HG02884 (cell line): Measurements from ENCODE around the gene TNXB.
"Not testable (repeated sequence)": the region's sequence is repeated elsewhere in the genome, so short reads cannot be mapped to it uniquely, and the experiment has no call there.

Experiments
- ATAC-seq: cut with Tn5 transposase; IDR thresholded peaks from one replicate; pipeline ENCODE4 v1.9.1; 2021; ENCODE audit warnings: mild to moderate bottlenecking, moderate library complexity; ENCODE audit not compliant: unreplicated experiment

TNXB gene

DNA sequence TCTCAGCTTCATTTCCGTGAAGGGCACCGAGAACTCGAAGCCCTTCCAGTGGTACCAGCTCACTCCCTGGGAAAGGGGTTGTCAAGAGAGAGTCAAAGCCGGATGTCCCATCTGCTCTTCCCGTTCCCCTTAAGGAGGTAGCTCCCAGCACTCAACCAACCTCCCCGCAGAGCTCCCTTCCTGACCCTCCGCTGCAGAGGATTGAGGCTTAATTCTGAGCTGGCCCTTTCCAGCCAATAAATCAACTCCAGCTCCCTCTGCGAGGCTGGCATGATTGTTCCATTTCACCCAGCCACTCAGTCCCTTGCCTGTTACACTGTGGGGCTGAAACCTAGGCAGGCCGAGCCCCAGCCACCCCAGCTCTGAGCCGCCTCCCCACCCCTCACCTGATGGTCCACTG lies 67.8 kb downstream of the TNXB start:
- ATAC-seq = not testable (repeated sequence)

DNA sequence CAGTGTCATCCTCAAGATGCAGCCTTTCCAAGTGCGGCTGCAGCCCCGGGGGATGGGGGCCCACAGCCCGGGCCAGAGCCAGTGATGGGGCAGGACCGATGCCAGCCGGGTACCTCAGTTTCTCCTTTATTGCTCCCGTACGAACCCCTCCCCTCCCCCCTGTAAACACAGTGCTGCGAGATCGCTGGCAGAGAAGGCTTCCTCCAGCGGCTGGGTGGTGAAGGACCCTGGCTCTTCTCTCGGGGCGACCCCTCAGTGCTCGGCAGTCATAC lies 68.2 kb downstream of the TNXB start:
- ATAC-seq = not testable (repeated sequence)

DNA sequence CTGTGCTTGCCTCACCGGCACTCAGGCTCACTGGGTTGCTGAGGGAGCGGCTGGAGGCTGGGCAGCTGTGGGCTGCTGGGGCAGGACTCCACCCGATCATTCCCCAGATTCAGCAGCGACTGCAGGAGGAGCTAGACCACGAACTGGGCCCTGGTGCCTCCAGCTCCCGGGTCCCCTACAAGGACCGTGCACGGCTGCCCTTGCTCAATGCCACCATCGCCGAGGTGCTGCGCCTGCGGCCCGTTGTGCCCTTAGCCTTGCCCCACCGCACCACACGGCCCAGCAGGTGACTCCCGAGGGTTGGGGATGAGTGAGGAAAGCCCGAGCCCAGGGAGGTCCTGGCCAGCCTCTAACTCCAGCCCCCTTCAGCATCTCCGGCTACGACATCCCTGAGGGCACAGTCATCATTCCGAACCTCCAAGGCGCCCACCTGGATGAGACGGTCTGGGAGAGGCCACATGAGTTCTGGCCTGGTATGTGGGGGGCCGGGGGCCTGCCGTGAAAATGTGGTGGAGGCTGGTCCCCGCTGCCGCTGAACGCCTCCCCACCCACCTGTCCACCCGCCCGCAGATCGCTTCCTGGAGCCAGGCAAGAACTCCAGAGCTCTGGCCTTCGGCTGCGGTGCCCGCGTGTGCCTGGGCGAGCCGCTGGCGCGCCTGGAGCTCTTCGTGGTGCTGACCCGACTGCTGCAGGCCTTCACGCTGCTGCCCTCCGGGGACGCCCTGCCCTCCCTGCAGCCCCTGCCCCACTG lies 68.7 kb downstream of the TNXB start:
- not testable (repeated sequence) for ATAC-seq

DNA sequence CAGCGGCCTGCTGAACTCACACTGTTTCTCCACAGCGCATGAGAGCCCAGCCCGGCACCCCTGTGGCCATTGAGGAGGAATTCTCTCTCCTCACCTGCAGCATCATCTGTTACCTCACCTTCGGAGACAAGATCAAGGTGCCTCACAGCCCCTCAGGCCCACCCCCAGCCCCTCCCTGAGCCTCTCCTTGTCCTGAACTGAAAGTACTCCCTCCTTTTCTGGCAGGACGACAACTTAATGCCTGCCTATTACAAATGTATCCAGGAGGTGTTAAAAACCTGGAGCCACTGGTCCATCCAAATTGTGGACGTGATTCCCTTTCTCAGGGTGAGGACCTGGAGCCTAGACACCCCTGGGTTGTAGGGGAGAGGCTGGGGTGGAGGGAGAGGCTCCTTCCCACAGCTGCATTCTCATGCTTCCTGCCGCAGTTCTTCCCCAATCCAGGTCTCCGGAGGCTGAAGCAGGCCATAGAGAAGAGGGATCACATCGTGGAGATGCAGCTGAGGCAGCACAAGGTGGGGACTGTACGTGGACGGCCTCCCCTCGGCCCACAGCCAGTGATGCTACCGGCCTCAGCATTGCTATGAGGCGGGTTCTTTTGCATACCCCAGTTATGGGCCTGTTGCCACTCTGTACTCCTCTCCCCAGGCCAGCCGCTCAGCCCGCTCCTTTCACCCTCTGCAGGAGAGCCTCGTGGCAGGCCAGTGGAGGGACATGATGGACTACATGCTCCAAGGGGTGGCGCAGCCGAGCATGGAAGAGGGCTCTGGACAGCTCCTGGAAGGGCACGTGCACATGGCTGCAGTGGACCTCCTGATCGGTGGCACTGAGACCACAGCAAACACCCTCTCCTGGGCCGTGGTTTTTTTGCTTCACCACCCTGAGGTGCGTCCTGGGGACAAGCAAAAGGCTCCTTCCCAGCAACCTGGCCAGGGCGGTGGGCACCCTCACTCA lies 69.5 kb downstream of the TNXB start:
- ATAC-seq = not testable (repeated sequence)

DNA sequence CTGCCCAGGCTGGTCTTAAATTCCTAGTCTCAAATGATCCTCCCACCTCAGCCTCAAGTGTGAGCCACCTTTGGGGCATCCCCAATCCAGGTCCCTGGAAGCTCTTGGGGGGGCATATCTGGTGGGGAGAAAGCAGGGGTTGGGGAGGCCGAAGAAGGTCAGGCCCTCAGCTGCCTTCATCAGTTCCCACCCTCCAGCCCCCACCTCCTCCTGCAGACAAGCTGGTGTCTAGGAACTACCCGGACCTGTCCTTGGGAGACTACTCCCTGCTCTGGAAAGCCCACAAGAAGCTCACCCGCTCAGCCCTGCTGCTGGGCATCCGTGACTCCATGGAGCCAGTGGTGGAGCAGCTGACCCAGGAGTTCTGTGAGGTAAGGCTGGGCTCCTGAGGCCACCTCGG lies 70.3 kb downstream of the TNXB start:
- not testable (repeated sequence) for ATAC-seq

DNA sequence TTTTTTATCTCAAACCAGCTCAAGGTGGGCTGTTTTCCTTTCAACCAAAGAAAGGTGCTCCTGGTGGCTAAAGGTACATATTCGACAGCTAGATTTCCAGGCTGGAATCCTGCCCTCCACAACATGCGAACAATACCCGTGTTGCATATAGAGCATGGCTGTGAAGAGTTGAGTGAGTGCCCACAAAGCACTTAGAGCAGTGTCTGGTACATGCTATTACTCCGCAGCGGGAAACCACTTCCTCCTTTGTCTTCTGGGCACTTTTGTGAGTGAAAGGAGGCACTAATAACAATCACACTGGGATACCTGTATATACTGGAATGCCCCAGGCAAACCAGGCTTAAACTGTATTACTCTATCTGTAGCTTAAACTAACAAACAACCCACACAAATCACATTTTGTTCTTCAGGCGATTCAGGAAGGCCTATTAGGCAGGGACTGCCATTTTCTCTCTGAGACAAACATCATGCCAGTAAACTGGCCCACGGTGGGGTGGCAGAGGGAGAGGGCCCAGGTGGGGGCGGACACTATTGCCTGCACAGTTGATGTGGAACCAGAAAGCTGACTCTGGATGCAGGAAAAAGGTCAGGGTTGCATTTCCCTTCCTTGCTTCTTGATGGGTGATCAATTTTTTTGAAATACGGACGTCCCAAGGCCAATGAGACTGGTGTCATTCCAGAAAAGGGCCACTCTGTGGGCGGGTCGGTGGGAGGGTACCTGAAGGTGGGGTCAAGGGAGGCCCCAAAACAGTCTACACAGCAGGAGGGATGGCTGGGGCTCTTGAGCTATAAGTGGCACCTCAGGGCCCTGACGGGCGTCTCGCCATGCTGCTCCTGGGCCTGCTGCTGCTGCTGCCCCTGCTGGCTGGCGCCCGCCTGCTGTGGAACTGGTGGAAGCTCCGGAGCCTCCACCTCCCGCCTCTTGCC lies 71.3 kb downstream of the TNXB start, which contains the start of gene CYP21A2:
Gene CYP21A2, plus strand, starts transcription at position 818 of the 927 bp plus-strand sequence. Its CDS starts 8 bp downstream, at position 826.
- ATAC-seq = not testable (repeated sequence)

DNA sequence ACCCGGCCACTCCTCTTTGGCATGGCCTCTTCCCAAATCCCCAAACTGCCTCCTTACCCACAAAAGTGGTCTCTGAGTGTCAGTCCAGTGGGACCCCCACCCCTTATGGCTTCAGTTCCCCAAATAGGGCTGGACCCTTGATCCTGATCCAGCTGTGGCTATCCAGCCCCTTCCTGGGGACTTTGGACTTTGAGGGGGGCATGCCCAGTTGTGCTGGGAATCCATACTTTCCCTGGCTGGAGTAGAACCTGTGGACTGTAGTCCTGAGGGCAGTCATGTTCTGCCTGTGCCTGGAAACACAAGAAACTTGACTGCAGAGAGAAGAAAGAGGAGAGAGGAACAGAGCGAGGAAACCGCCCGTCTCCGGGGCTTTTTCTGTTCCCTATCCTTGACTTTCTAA lies 72.0 kb downstream of the TNXB start:
- not testable (repeated sequence) for ATAC-seq

DNA sequence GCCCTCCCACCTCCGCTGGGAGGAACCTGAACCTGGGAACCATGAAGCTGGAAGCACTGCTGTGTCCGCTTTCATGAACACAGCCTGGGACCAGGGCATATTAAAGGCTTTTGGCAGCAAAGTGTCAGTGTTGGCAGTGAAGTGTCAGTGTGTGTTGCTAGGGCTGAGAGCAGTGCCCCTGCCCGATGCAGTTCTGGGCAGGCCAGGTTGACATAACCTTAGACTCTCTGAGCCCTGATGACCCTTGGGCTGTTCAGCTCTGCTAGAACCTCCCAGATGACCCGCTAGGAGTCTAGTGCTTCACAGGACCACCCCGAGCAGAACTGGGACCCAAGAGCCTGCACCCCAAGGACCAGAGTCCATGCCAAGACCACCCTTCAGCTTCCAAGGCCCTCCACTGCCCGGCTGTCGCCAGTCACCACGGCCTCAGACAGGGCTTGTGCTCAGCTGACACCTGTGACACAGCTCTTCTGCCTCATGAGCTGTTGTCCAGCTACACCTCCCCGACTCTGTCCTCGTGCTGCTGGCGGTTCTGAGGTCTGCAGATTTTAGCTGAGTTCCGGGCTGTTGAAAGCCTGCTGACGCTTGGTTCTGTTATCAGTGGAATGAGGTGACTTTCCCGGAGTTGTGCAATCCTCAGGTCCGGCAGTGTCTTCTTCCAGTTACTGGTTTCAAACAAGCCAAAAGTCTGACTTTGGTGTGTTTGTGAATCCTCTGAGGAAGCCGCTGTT lies 73.7 kb downstream of the TNXB start:
- not testable (repeated sequence) for ATAC-seq

DNA sequence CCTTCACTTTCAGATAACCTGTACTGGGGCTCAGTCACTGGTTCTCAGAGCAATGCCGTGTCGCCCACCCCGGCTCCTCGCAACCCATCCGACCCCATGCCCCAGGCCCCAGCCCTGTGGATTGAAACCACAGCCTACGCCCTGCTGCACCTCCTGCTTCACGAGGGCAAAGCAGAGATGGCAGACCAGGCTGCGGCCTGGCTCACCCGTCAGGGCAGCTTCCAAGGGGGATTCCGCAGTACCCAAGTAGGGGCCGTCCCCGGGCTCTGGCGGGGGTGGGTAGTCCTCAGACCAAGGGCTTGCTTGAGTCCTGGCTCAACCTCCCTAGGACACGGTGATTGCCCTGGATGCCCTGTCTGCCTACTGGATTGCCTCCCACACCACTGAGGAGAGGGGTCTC lies 79.6 kb downstream of the TNXB start:
- not testable (repeated sequence) for ATAC-seq

DNA sequence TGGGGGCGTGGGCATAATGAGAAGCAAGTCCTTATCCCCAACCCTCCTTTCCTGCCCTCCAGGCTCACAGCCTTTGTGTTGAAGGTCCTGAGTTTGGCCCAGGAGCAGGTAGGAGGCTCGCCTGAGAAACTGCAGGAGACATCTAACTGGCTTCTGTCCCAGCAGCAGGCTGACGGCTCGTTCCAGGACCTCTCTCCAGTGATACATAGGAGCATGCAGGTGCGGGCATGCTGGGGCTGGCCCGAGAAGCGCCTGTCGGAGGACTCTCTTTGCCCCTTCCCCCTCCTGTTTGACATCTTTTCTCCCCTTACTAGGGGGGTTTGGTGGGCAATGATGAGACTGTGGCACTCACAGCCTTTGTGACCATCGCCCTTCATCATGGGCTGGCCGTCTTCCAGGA lies 80.5 kb downstream of the TNXB start:
- not testable (repeated sequence) for ATAC-seq

DNA sequence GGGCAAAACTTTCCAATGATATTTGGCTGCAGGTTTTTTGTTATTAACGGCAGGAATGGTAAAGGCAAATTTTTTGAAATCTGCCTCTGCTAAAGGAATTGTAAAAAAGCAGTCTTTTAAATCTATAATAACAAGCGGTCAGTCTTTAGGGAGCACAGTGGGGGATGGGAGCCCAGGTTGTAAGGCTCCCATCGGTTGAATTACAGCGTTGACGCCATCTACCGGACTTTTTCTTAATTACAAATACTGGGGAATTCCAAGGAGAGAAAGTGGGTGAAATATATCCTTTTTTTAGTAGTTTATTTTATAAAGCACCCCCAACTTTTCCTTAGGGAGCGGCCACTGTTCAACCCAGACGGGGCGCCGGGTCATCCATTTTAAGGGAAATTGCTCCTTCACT lies 87.0 kb downstream of the TNXB start:
- not testable (repeated sequence) for ATAC-seq

DNA sequence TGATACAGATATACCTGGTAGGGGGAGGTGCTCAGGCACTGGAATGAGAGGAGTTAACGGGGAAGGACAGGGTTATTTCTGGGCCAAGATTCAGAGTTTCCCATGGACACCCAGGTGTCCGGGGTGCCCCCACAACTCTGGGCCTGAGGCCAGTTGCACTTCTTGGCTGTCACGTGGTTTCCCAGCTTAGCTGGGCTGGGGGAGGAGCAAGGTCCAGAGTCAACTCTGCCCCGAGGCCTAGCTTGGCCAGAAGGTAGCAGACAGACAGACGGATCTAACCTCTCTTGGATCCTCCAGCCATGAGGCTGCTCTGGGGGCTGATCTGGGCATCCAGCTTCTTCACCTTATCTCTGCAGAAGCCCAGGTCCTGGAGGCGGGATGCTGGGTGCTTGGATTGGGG lies 94.6 kb downstream of the TNXB start, which contains the start of gene C4B:
Gene C4B, plus strand, starts transcription at position 249 of the 400 bp plus-strand sequence. Its CDS starts 51 bp downstream, at position 300.
- not testable (repeated sequence) for ATAC-seq

DNA sequence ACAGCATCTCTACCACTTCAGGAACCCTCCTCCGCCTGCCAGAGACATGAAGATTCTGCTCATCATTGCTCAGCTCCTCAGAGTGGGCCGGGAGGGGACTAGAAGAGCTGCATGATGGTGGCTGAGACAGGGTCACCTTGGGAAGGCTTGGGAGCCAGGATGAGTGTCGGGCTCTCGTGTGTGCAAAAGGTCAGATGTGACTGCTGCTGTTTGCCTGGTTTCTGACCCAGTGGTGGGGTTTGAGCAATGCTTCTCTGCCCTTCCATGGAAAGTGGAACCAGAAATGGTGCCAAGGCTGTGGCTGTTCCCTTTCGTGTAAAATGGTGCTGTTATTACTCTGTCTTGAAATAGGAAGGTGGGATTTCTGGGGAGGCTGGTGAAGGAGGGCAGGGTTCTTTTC lies 95.4 kb downstream of the TNXB start:
- not testable (repeated sequence) for ATAC-seq

DNA sequence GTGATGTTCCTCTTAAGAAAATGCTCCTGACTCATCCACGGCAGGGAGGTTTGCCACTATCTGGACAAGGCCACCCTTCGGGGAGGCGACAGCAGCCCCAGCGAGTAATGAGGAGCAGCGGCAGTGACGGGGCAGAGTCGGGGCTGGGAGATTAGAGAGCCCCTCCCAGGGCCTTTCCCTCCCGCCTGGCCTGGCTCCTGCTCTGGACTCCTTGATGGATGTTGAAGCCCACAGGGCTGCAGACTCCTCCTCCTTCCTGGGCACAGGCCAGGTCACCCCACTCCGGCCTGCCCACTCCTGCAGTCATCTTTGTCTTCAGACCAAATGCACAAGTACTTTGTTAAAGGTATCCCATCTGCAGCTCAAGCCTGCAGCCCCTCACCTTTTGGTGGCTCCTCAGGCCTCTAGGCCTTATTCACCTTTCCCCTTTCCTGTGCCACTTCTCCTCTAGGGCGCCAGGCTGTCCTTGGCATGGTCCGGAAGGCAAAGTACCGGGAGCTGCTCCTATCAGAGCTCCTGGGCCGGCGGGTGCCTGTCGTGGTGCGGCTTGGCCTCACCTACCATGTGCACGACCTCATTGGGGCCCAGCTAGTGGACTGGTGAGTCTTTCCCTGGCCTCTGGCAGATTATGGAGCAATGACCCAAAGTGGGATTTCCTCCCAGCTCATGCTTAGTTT lies 96.1 kb downstream of the TNXB start:
- ATAC-seq = not testable (repeated sequence)

DNA sequence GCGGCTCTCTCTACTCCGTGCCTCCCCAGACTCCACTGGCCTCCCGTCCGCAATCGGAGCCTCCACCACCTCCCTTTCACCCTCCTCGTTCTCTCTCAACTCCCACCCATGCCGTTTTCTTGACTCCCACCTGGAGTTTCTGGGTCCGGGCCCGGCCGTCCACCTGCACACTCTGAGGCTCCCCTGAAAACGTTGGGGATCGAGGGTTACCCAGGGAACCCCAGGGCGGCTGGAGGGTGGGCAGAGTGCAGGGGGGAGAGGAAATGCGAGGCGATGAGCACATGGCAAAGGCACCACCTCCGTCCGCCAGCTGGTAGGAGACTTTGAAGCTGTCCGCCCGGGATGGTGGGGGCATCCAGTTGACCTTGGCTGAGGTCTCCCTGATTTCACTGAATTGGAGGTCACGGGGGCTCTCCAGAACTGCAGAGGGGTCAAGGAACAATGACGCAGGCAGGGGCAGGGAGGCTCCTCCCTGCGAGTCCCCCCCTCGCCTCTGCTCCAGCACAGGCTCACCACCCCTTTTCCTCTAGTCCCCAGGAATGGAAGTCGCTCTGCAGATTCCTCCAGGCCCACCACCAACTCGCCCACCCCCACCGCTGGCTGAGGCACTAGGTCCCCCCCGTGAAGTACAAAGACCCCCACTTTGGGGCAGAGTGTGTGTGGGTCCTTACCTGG lies 98.1 kb downstream of the TNXB start:
- ATAC-seq = not testable (repeated sequence)

DNA sequence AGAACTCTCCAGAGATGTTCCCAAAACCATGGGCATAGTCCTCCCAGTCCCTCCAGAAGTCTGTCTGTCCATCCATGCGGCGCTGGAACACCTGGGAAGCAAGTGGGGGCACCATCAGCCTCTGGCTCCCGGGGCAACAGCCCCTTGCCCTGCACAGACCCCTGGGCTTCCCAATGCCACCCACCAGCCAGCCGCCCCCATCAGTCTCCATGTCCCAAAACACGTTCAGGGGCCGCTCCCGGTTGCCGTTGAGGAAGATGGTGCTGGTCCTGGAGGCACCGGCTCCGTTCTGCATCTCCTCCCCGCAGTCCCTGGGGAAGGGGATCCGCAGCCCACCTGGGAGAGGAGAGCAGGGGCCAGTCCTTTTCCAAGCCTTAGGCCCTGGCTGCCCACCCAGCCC lies 99.6 kb downstream of the TNXB start:
- ATAC-seq = not testable (repeated sequence)

DNA sequence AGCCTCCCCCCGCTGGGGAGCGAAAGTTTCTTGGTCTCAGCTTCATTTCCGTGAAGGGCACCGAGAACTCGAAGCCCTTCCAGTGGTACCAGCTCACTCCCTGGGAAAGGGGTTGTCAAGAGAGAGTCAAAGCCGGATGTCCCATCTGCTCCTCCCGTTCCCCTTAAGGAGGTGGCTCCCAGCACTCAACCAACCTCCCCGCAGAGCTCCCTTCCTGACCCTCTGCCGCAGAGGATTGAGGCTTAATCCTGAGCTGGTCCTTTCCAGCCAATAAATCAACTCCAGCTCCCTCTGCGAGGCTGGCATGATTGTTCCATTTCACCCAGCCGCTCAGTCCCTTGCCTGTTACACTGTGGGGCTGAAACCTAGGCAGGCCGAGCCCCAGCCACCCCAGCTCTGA lies 100.5 kb downstream of the TNXB start:
- not testable (repeated sequence) for ATAC-seq

DNA sequence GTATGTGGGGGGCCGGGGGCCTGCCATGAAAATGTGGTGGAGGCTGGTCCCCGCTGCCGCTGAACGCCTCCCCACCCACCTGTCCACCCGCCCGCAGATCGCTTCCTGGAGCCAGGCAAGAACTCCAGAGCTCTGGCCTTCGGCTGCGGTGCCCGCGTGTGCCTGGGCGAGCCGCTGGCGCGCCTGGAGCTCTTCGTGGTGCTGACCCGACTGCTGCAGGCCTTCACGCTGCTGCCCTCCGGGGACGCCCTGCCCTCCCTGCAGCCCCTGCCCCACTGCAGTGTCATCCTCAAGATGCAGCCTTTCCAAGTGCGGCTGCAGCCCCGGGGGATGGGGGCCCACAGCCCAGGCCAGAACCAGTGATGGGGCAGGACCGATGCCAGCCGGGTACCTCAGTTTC lies 101.1 kb downstream of the TNXB start:
- not testable (repeated sequence) for ATAC-seq

DNA sequence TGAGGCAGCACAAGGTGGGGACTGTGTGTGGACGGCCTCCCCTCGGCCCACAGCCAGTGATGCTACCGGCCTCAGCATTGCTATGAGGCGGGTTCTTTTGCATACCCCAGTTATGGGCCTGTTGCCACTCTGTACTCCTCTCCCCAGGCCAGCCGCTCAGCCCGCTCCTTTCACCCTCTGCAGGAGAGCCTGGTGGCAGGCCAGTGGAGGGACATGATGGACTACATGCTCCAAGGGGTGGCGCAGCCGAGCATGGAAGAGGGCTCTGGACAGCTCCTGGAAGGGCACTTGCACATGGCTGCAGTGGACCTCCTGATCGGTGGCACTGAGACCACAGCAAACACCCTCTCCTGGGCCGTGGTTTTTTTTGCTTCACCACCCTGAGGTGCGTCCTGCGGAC lies 102.1 kb downstream of the TNXB start:
- not testable (repeated sequence) for ATAC-seq
